HG03354 (cell line): ENCODE results near the gene COL6A3.

Source experiments
- ATAC-seq: cut with Tn5 transposase; IDR thresholded peaks from one replicate; pipeline ENCODE4 v1.9.1; 2021; ENCODE audit warnings: mild to moderate bottlenecking; ENCODE audit not compliant: unreplicated experiment, poor library complexity, severe bottlenecking

COL6A3 gene

GRCh38 chr2:237323656-237324055 lies 90.3 kb downstream of the COL6A3 start:
- no peak for ATAC-seq

GRCh38 chr2:237322564-237322963 lies 91.4 kb downstream of the COL6A3 start:
- ATAC-seq, result no peak

GRCh38 chr2:237321746-237322145 lies 92.2 kb downstream of the COL6A3 start:
- no peak for ATAC-seq

GRCh38 chr2:237320801-237321560 lies 93.0 kb downstream of the COL6A3 start:
- ATAC-seq, result no peak

GRCh38 chr2:237319887-237320286 lies 94.1 kb downstream of the COL6A3 start:
- no peak for ATAC-seq

GRCh38 chr2:237319086-237319820 lies 94.7 kb downstream of the COL6A3 start:
- ATAC-seq, result no peak

- no peak for ATAC-seq
These were observed 97.6 kb downstream of the COL6A3 start for GRCh38 chr2:237316339-237316738.

- no peak for ATAC-seq
These were observed 98.1 kb downstream of the COL6A3 start for GRCh38 chr2:237315829-237316225.

GRCh38 chr2:237315170-237315828 lies 98.7 kb downstream of the COL6A3 start:
- ATAC-seq, result no peak

GRCh38 chr2:237314681-237315080 lies 99.3 kb downstream of the COL6A3 start:
- ATAC-seq, result no peak

- ATAC-seq, result no peak
These were observed 99.8 kb downstream of the COL6A3 start for GRCh38 chr2:237314198-237314597.

GRCh38 chr2:237312021-237312755 lies 101.8 kb downstream of the COL6A3 start:
- ATAC-seq, result no peak

- no peak for ATAC-seq
These were observed 103.3 kb downstream of the COL6A3 start for GRCh38 chr2:237310515-237311114.

GRCh38 chr2:237309416-237309815 lies 104.5 kb downstream of the COL6A3 start:
- no peak for ATAC-seq

GRCh38 chr2:237309011-237309410 lies 105.0 kb downstream of the COL6A3 start:
- no peak for ATAC-seq

- no peak for ATAC-seq
These were observed 106.5 kb downstream of the COL6A3 start for GRCh38 chr2:237307474-237307873.

GRCh38 chr2:237306787-237307170 lies 107.2 kb downstream of the COL6A3 start:
- ATAC-seq, result no peak

- ATAC-seq, result no peak
These were observed 107.7 kb downstream of the COL6A3 start for GRCh38 chr2:237306083-237306786.

GRCh38 chr2:237305579-237305978 lies 108.4 kb downstream of the COL6A3 start:
- no peak for ATAC-seq
